PFSK-1 (cell line): ENCODE results near the gene CAMK1D.

ENCODE experiments used
- FOXP2 ChIP-seq: optimal IDR thresholded peaks from 2 replicates; pipeline ENCODE3; 2011; ENCODE audit warnings: borderline replicate concordance, control low read depth, inconsistent platforms; ENCODE audit not compliant: insufficient read depth; ENCODE audit errors: extremely low read length, extremely low read depth
- POLR2AphosphoS5 ChIP-seq: IDR thresholded peaks from 2 replicates; pipeline ENCODE4 v1.6.1; 2012; ENCODE audit warnings: low read depth, mild to moderate bottlenecking, control low read depth, low read length, moderate library complexity
- REST ChIP-seq, 2 experiments: IDR thresholded peaks; 2 replicates each; pipeline versions ENCODE4 v1.6.1 to v1.8.0; 2011 to 2012; ENCODE audit warnings: low read depth in 2 of 2, low read length in 2 of 2, control low read depth in 1 of 2, inconsistent platforms in 1 of 2, mild to moderate bottlenecking in 1 of 2, moderate library complexity in 1 of 2; ENCODE audit not compliant: insufficient read depth in 1 of 2
- SIN3A ChIP-seq: IDR thresholded peaks from 2 replicates; pipeline ENCODE4 v1.6.1; 2012; ENCODE audit warnings: mild to moderate bottlenecking, low read length, moderate library complexity, borderline replicate concordance; ENCODE audit not compliant: insufficient read depth
- TAF1 ChIP-seq: IDR thresholded peaks from 2 replicates; pipeline ENCODE4 v1.6.1; 2012; ENCODE audit warnings: low read length, control low read depth, borderline replicate concordance; ENCODE audit not compliant: insufficient read depth

CAMK1D gene

GRCh38 chr10:12353399-12354242, 4.3 kb downstream of the CAMK1D start:
- TF ChIP-seq POLR2AphosphoS5 (no peak), FOXP2 (no peak), TAF1 (no peak), REST (IDR thresholded peaks at IDR 0.05; ENCODE audit: insufficient read depth in 1 of 2, low read depth in 2 of 2, low read length in 2 of 2) (no peak)

- TF ChIP-seq FOXP2 (no peak), SIN3A (no peak), POLR2AphosphoS5 (no peak)
These were observed 6.0 kb downstream of the CAMK1D start for GRCh38 chr10:12355384-12355783.

- TF ChIP-seq POLR2AphosphoS5 (no peak), FOXP2 (no peak), SIN3A (no peak), REST (IDR thresholded peaks at IDR 0.05; ENCODE audit: insufficient read depth in 1 of 2, low read depth in 2 of 2, low read length in 2 of 2) (no peak), TAF1 (no peak)
These were observed 8.3 kb downstream of the CAMK1D start for GRCh38 chr10:12357525-12358151.

DNA sequence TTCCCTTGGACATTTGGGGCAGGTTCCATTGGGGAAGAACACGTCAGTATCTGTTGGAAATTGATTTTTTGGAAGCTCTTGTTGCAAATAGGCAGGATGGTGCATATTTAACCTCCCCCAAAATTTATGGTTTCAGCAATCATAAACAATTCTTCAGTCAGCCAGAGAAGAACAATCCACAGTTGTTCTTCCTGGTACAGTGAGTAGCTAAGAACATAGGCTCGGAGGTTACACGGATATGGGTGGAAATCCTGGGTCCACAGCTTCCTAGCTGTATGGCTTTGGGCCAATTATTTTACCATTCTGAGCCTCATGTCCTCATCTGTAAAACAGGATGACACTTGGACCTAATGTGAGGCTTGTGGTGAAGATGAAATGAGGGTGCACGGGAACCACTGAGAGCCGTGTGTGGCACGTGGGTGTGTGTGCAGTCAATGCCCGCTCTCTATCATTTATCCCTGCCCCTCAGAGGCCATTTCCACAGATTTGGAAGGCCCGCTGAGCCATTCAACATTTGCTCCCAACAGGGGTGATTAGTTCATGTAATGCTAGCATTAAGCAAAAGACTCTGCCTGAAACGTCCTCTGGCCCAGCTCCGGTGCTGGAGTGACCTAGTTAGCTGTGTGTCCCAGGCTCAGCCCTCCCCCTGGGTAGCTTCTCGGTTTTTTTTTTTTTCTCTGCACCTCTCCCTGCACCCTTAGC, 9.7 kb downstream of the CAMK1D start:
- TF ChIP-seq TAF1 (no peak), REST (IDR thresholded peaks at IDR 0.05; ENCODE audit: insufficient read depth in 1 of 2, low read depth in 2 of 2, low read length in 2 of 2) (no peak), FOXP2 (no peak), POLR2AphosphoS5 (no peak), SIN3A (no peak)

DNA sequence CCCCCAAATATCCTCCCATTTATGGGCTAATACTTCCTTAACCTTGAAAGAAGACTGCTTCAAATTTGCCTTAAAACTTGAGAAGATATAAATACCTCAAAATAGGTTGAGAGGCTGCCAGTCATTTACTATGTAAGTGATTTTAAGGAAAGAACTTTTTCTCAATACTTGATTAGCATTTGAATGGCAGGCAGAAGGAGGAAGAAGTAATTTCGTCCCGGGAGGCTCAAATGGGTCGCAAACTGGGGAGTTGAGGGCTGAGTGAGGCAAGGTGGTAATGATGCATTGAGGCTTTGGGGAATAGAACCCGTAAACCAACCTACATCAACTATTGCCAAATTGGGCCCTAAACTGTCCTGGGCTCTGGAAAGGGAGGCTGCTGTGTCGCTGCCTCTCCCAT, 11.1 kb downstream of the CAMK1D start:
- TF ChIP-seq SIN3A (no peak), REST (IDR thresholded peaks at IDR 0.05; ENCODE audit: insufficient read depth in 1 of 2, low read depth in 2 of 2, low read length in 2 of 2) (no peak), FOXP2 (no peak), TAF1 (no peak)
